Measurements from ENCODE around the gene NPLOC4.

DNA sequence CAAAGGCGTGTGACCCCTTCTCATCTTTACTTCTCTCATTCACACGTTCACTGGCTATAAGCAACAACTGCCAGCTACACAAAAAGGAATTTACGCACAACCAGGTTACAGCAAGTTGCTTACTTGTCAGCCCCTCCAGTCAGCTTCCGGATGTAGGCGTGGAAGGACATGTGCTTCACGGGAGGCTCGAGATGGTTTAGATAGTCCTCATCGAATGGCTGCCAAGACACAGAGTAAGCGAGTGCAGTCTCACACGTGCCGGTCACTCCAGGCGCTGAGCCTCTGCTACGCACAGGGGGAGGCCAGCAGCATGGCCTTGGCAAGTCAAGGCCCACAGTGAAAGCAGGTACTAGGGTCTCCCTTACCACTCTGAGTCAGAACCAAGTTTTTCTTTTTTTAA, 28.3 kb downstream of the NPLOC4 start:
- TF ChIP-seq, protein P1, sequence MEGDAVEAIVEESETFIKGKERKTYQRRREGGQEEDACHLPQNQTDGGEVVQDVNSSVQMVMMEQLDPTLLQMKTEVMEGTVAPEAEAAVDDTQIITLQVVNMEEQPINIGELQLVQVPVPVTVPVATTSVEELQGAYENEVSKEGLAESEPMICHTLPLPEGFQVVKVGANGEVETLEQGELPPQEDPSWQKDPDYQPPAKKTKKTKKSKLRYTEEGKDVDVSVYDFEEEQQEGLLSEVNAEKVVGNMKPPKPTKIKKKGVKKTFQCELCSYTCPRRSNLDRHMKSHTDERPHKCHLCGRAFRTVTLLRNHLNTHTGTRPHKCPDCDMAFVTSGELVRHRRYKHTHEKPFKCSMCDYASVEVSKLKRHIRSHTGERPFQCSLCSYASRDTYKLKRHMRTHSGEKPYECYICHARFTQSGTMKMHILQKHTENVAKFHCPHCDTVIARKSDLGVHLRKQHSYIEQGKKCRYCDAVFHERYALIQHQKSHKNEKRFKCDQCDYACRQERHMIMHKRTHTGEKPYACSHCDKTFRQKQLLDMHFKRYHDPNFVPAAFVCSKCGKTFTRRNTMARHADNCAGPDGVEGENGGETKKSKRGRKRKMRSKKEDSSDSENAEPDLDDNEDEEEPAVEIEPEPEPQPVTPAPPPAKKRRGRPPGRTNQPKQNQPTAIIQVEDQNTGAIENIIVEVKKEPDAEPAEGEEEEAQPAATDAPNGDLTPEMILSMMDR (conservative IDR thresholded peaks at IDR 0.05), result no peak
- TF ChIP-seq EZH2 (IDR thresholded peaks at IDR 0.05; ENCODE audit: low read depth), result no peak
